ENCODE data around the gene SP6.

DNA sequence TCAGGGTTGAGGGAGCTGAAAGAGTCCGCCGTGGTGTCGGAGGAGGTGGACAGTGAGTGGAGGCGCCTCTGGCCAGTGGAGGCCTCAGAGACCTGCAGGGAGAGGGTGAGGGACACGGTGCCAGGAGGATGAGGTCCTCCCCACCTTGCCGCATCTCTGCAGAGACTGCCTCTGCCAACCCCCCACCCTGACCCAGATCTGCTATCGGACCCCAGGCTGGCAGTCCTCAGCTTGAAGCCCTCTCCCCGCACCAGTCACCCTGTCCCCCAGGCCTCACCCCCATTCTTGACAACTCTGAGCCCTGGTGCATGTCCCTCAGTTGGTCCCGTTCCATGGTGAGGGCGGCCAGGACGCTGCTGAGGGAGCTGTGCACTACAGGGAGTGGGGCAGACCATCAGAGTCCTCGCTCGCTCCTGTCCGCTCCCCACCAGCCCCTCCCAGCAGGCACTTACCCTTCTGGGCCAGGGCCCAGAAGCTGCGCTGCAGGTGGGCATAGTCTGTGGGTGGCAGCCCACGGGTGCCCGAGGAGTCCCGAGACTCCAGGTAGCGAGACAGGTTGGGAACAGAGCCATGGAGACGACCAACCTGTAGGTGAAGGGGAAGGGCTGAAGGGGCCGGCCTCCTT lies 34.7 kb downstream of the SP6 start:
- no peak for TF ChIP-seq EP300 (IDR thresholded peaks at IDR 0.05; ENCODE audit: borderline replicate concordance in 1 of 2, low read depth in 2 of 2, low read length in 2 of 2)
- TF ChIP-seq EZH2 (IDR thresholded peaks at IDR 0.05; ENCODE audit: low read depth, low read length, severe bottlenecking) = no peak

Measured in H1 (cell line).